NCI-H526 treated with DMSO at 0.1 percent for 48 hours (cell line): Measurements from ENCODE around the gene S1PR1.
A peak's percentile ranks its signal among the peaks of the same experiment; 100 is the strongest.
"Not testable (repeated sequence)": the region's sequence is repeated elsewhere in the genome, so short reads cannot be mapped to it uniquely, and the experiment has no call there.

Experiments
- DNase-seq: peaks from one replicate; lab custom pipeline; 2025; lab: John Stamatoyannopoulos, UW

Gene S1PR1

GRCh38 chr1:101236516-101237228 lies at the start of gene S1PR1:
Gene S1PR1, plus strand, starts transcription at chr1:101237019. Its CDS starts 1,966 bp downstream, at chr1:101238985.
- DNase-seq, result peak; percentile 32

- no peak for DNase-seq
Measured at GRCh38 chr1:101187297-101187696, 49.5 kb upstream of the S1PR1 start.

- no peak for DNase-seq
Measured at GRCh38 chr1:101188331-101188730, 48.5 kb upstream of the S1PR1 start.

GRCh38 chr1:101188968-101189367 lies 47.9 kb upstream of the S1PR1 start:
- not testable (repeated sequence) for DNase-seq

- DNase-seq, result no peak
Measured at GRCh38 chr1:101190441-101190840, 46.4 kb upstream of the S1PR1 start.

GRCh38 chr1:101191049-101191448 lies 45.8 kb upstream of the S1PR1 start:
- DNase-seq, result no peak

- DNase-seq, result no peak
Measured at GRCh38 chr1:101193733-101194169, 43.1 kb upstream of the S1PR1 start.

- DNase-seq, result no peak
Measured at GRCh38 chr1:101194746-101195145, 42.1 kb upstream of the S1PR1 start.

- no peak for DNase-seq
Measured at GRCh38 chr1:101196668-101197067, 40.2 kb upstream of the S1PR1 start.

GRCh38 chr1:101198842-101199636 lies 37.8 kb upstream of the S1PR1 start:
- no peak for DNase-seq

GRCh38 chr1:101199637-101199982 lies 37.2 kb upstream of the S1PR1 start:
- no peak for DNase-seq

GRCh38 chr1:101200513-101200912 lies 36.3 kb upstream of the S1PR1 start:
- no peak for DNase-seq

- no peak for DNase-seq
Measured at GRCh38 chr1:101203820-101204540, 32.8 kb upstream of the S1PR1 start.

- DNase-seq, result no peak
Measured at GRCh38 chr1:101205457-101205856, 31.4 kb upstream of the S1PR1 start.

- not testable (repeated sequence) for DNase-seq
Measured at GRCh38 chr1:101206139-101206538, 30.7 kb upstream of the S1PR1 start.

GRCh38 chr1:101207271-101207670 lies 29.5 kb upstream of the S1PR1 start:
- not testable (repeated sequence) for DNase-seq

- no peak for DNase-seq
Measured at GRCh38 chr1:101207891-101208290, 28.9 kb upstream of the S1PR1 start.

GRCh38 chr1:101215363-101216011 lies 21.3 kb upstream of the S1PR1 start:
- DNase-seq, result no peak

GRCh38 chr1:101216623-101217022 lies 20.2 kb upstream of the S1PR1 start:
- DNase-seq, result peak; percentile 36

GRCh38 chr1:101217148-101217547 lies 19.7 kb upstream of the S1PR1 start:
- DNase-seq, result no peak

GRCh38 chr1:101218968-101219367 lies 17.9 kb upstream of the S1PR1 start:
- DNase-seq, result not testable (repeated sequence)
